ENCODE results near the gene CCDC158. TPM values are rescaled to one million over a fixed set of nuclear protein-coding genes. Genes with fewer than 3 reads are reported as not detected.

Gene CCDC158
- total RNA-seq, 2 donors from 2014 or later = 1.8 to 2.8 TPM

DNA sequence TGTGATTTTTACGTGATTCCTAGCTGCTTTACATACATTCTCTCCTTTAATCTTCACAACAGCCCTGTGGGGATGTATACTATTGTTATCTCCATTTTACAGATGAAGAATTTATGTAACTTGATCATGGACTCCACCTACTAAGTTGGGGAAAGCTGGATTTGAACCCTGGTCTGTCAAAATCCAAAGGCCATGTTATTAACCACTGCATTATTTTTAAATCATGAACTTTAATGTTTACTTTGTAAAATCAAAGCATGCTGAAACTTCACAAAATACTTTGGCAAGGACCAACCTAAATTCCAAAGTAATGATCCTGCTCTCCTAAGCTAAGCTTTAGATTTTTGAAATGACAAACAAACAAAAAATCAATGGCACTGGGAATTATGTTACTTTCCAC, 143.3 kb downstream of the CCDC158 start:
- H3K27ac ChIP-seq = no peak overlapping the region
- no peak for DNase-seq (ENCODE audit: low spot score)
- no peaks in the 10 kb centered on the region for H3K27me3 ChIP-seq (replicated peaks; ENCODE audit: insufficient read depth)
- TF ChIP-seq, protein P1, sequence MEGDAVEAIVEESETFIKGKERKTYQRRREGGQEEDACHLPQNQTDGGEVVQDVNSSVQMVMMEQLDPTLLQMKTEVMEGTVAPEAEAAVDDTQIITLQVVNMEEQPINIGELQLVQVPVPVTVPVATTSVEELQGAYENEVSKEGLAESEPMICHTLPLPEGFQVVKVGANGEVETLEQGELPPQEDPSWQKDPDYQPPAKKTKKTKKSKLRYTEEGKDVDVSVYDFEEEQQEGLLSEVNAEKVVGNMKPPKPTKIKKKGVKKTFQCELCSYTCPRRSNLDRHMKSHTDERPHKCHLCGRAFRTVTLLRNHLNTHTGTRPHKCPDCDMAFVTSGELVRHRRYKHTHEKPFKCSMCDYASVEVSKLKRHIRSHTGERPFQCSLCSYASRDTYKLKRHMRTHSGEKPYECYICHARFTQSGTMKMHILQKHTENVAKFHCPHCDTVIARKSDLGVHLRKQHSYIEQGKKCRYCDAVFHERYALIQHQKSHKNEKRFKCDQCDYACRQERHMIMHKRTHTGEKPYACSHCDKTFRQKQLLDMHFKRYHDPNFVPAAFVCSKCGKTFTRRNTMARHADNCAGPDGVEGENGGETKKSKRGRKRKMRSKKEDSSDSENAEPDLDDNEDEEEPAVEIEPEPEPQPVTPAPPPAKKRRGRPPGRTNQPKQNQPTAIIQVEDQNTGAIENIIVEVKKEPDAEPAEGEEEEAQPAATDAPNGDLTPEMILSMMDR (IDR thresholded peaks at IDR 0.05) = no peak
- no peaks in the 10 kb centered on the region for H3K4me1 ChIP-seq (ENCODE audit: control insufficient read depth in 1 of 2, low read depth in 2 of 2)
- no peak overlapping the region for H3K4me3 ChIP-seq
- no peak for ATAC-seq (ENCODE audit: insufficient number of reproducible peaks, low FRiP score, low read depth)
- no peaks in the 10 kb centered on the region for H3K9me3 ChIP-seq
- H3K36me3 ChIP-seq = no peaks in the 10 kb centered on the region

DNA sequence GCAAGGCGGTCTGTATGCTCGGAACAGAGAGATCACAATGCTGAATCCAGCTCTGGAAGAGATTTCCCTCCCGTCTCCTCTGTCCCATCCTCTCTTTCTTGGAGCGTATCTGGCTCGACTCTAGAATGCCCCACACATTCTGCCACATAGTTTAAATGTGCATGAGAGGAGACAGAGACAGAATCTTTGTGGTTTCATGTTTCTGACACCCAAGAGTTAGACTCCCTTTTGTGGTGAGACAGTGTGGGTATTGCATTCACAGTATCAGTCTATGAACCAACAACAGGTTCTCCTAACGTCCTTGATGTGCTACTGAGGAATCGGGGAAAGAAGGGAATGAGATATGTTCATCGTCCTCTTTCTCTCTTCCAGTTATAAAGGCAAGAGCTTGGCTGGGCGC, 144.1 kb downstream of the CCDC158 start:
- Histone ChIP-seq H3K27ac (no peak overlapping the region), H3K27me3 (replicated peaks; ENCODE audit: insufficient read depth) (no peaks in the 10 kb centered on the region), H3K36me3 (no peaks in the 10 kb centered on the region), H3K9me3 (no peaks in the 10 kb centered on the region), H3K4me1 (ENCODE audit: control insufficient read depth in 1 of 2, low read depth in 2 of 2) (no peaks in the 10 kb centered on the region), H3K4me3 (no peak overlapping the region)
- DNase-seq (ENCODE audit: low spot score) (no peak), ATAC-seq (ENCODE audit: insufficient number of reproducible peaks, low FRiP score, low read depth) (no peak)
- TF ChIP-seq, protein P1 (IDR thresholded peaks at IDR 0.05) = no peak

- TF ChIP-seq, protein P1 (IDR thresholded peaks at IDR 0.05) = no peak
- ATAC-seq (ENCODE audit: insufficient number of reproducible peaks, low FRiP score, low read depth) (no peak), DNase-seq (ENCODE audit: low spot score) (no peak)
- no peaks in the 10 kb centered on the region for H3K4me1 ChIP-seq (ENCODE audit: control insufficient read depth in 1 of 2, low read depth in 2 of 2)
- no peaks in the 10 kb centered on the region for H3K9me3 ChIP-seq
- no peak overlapping the region for H3K4me3 ChIP-seq
- no peaks in the 10 kb centered on the region for H3K27me3 ChIP-seq (replicated peaks; ENCODE audit: insufficient read depth)
- no peak overlapping the region for H3K27ac ChIP-seq
- H3K36me3 ChIP-seq = no peaks in the 10 kb centered on the region
These were observed 145.3 kb downstream of the CCDC158 start for GRCh38 chr4:76275486-76276124.

- Histone ChIP-seq H3K4me1 (ENCODE audit: control insufficient read depth in 1 of 2, low read depth in 2 of 2) (no peaks in the 10 kb centered on the region), H3K27me3 (replicated peaks; ENCODE audit: insufficient read depth) (no peaks in the 10 kb centered on the region), H3K9me3 (no peaks in the 10 kb centered on the region), H3K36me3 (no peaks in the 10 kb centered on the region), H3K4me3 (no peak overlapping the region), H3K27ac (no peak overlapping the region)
- ATAC-seq (ENCODE audit: insufficient number of reproducible peaks, low FRiP score, low read depth) (no peak), DNase-seq (ENCODE audit: low spot score) (no peak)
- TF ChIP-seq, protein P1 (IDR thresholded peaks at IDR 0.05) = no peak
These were observed 147.9 kb downstream of the CCDC158 start for GRCh38 chr4:76272999-76273398.

DNA sequence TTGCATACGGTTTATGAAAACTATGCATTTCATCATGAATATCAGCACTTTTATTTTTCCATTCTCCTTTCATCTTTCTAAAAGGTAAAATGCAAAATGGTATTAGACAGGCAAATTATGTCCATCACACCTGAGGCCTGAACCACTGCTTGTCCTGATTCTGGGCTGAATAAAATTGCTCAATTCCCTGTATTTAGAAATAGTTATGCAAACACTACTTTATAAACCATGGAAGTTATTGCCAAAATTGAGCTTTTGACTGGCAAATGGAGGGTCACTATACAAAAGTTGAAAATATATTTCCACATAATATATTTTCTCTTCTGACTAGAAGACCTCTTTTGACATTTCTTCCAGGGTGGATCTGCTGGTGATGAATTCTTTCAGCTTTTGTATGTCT, 148.4 kb downstream of the CCDC158 start:
- Histone ChIP-seq H3K27me3 (replicated peaks; ENCODE audit: insufficient read depth) (no peaks in the 10 kb centered on the region), H3K9me3 (no peaks in the 10 kb centered on the region), H3K36me3 (no peaks in the 10 kb centered on the region), H3K4me3 (no peak overlapping the region), H3K4me1 (ENCODE audit: control insufficient read depth in 1 of 2, low read depth in 2 of 2) (no peaks in the 10 kb centered on the region), H3K27ac (no peak overlapping the region)
- TF ChIP-seq, protein P1 (IDR thresholded peaks at IDR 0.05) = no peak
- ATAC-seq (ENCODE audit: insufficient number of reproducible peaks, low FRiP score, low read depth) (no peak), DNase-seq (ENCODE audit: low spot score) (no peak)
